HepG2 (cell line): ENCODE data around the gene KCNK10. TPM values are rescaled to one million over a fixed set of nuclear protein-coding genes. Genes with fewer than 3 reads are reported as not detected.

ENCODE experiments used
- HNF4A ChIP-seq: sonication (generic); formaldehyde crosslinking; IDR thresholded peaks from 2 replicates; pipeline ENCODE4 v1.4.0; 2020; ENCODE audit warnings: missing genetic modification reagents
- HNF4G ChIP-seq, 2 experiments: sonication (generic) in 1 of 2; formaldehyde crosslinking in 1 of 2; IDR thresholded peaks; 2 replicates each; pipeline versions ENCODE4 v1.4.0 to v1.6.1; 2011 to 2020; ENCODE audit warnings: borderline replicate concordance in 2 of 2, low read depth in 2 of 2, mild to moderate bottlenecking in 2 of 2, low read length in 1 of 2, missing genetic modification reagents in 1 of 2, moderate library complexity in 1 of 2
- JDP2 ChIP-seq: sonication (generic); formaldehyde crosslinking; IDR thresholded peaks from 2 replicates; pipeline ENCODE4 v1.8.1; 2022; ENCODE audit warnings: missing genetic modification reagents, borderline replicate concordance
- NFIC ChIP-seq: IDR thresholded peaks from 2 replicates; pipeline ENCODE4 v1.6.1; 2012; ENCODE audit warnings: mild to moderate bottlenecking, low read length, inconsistent platforms
- SIX4 ChIP-seq: sonication (generic); formaldehyde crosslinking; IDR thresholded peaks from 2 replicates; pipeline ENCODE4 v1.4.0; 2020; ENCODE audit warnings: missing genetic modification reagents
- TBL1XR1 ChIP-seq: fragments of 150-350 bp; IDR thresholded peaks from 2 replicates; pipeline ENCODE4 v1.6.1; 2014; ENCODE audit warnings: borderline replicate concordance, low read length; ENCODE audit not compliant: partially characterized antibody
- YEATS2 ChIP-seq: sonication (generic); formaldehyde crosslinking; IDR thresholded peaks from 2 replicates; pipeline ENCODE4 v1.4.0; 2020; ENCODE audit warnings: missing genetic modification reagents, borderline replicate concordance
- ZFP41 ChIP-seq: sonication (generic); formaldehyde crosslinking; IDR thresholded peaks from 2 replicates; pipeline ENCODE4 v1.4.0; 2020; ENCODE audit warnings: mild to moderate bottlenecking, missing genetic modification reagents, borderline replicate concordance
- ZFYVE20 ChIP-seq: sonication (generic); formaldehyde crosslinking; IDR thresholded peaks from 2 replicates; pipeline ENCODE4 v1.8.0; 2023; ENCODE audit warnings: low read depth, mild to moderate bottlenecking, moderate library complexity, missing genetic modification reagents, borderline replicate concordance
- ZNF431 ChIP-seq: sonication (generic); formaldehyde crosslinking; IDR thresholded peaks from 2 replicates; pipeline ENCODE4 v1.9.0; 2022; ENCODE audit warnings: missing genetic modification reagents, low read depth, mild to moderate bottlenecking, borderline replicate concordance
- ZSCAN25 ChIP-seq: sonication (generic); formaldehyde crosslinking; IDR thresholded peaks from 2 replicates; pipeline ENCODE4 v1.8.0; 2022; ENCODE audit warnings: mild to moderate bottlenecking, missing genetic modification reagents
- polyA plus RNA-seq, 8 experiments: library from polyadenylated mRNA; depleted of rRNA in 3 of 8; stranded (reverse) in 7 of 8; unstranded in 1 of 8; fragments of >200 nt; fragmentation: Illumina TruSeq in 4 of 8; extraction: Trizol in 4 of 8; gene quantifications; 2 replicates each; pipeline versions ENCODE4 v1.2.1 to v1.2.3, GENCODE V29; 2011 to 2016; ENCODE audit warnings: low read depth in 4 of 8, missing spikeins in 1 of 8, mixed read lengths in 1 of 8; ENCODE audit not compliant: insufficient read depth in 1 of 8
- total RNA-seq, 5 experiments: library from RNA; depleted of rRNA; stranded (reverse); fragments of >200 nt; fragmentation: Illumina TruSeq; extraction: Trizol; gene quantifications; 2 replicates each; pipeline ENCODE4 v1.2.3, GENCODE V29; 2016; ENCODE audit warnings: low read depth in 1 of 5
- TF ChIP-seq, protein P1 (sequence below): sonication (generic); formaldehyde crosslinking; IDR thresholded peaks from 2 replicates; pipeline ENCODE4 v1.5.0; 2020; ENCODE audit warnings: mild to moderate bottlenecking, missing genetic modification reagents, borderline replicate concordance
- TF ChIP-seq, protein P2 (sequence below): sonication (generic); formaldehyde crosslinking; IDR thresholded peaks from 2 replicates; pipeline ENCODE4 v1.8.1; 2023; ENCODE audit warnings: mild to moderate bottlenecking, missing genetic modification reagents, borderline replicate concordance
- TF ChIP-seq, protein P3 (sequence below): IDR thresholded peaks from 2 replicates; pipeline ENCODE4 v1.6.1; 2012; ENCODE audit warnings: low read depth, low read length, improper control_type of control experiment
- TF ChIP-seq, protein P4 (sequence below): sonication (generic); formaldehyde crosslinking; IDR thresholded peaks from 2 replicates; pipeline ENCODE4 v1.4.0; 2020; ENCODE audit warnings: missing genetic modification reagents
- TF ChIP-seq, protein P5 (sequence below): sonication (generic); formaldehyde crosslinking; IDR thresholded peaks from 2 replicates; pipeline ENCODE4 v1.4.0; 2020; ENCODE audit warnings: missing genetic modification reagents; ENCODE audit errors: not compliant biosample characterization

KCNK10 gene
- total and polyA plus RNA-seq, 2 of the 13 experiments (the other 11 are each of a cell fraction or from before 2014, with no cell fraction given), result not detected

DNA sequence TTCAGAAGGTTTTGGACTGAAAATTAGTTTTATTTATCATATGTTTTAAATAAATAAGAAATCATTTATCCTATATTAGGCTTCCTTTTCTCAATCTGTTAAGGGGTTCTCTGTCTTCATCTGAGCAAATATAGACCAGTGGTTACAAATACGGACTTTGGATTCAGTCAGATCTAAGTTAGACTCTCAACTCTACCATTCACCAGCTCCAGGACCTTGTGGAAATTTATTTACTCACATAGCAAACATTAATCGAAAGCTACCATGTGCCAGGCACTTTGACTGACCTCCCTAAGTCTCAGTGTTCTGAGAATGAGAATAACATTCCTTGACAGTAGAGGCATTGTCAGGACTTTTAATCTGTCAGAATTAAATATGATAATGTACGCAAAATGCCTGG lies 22.3 kb downstream of the KCNK10 start (continued):
- TF ChIP-seq, protein P1, sequence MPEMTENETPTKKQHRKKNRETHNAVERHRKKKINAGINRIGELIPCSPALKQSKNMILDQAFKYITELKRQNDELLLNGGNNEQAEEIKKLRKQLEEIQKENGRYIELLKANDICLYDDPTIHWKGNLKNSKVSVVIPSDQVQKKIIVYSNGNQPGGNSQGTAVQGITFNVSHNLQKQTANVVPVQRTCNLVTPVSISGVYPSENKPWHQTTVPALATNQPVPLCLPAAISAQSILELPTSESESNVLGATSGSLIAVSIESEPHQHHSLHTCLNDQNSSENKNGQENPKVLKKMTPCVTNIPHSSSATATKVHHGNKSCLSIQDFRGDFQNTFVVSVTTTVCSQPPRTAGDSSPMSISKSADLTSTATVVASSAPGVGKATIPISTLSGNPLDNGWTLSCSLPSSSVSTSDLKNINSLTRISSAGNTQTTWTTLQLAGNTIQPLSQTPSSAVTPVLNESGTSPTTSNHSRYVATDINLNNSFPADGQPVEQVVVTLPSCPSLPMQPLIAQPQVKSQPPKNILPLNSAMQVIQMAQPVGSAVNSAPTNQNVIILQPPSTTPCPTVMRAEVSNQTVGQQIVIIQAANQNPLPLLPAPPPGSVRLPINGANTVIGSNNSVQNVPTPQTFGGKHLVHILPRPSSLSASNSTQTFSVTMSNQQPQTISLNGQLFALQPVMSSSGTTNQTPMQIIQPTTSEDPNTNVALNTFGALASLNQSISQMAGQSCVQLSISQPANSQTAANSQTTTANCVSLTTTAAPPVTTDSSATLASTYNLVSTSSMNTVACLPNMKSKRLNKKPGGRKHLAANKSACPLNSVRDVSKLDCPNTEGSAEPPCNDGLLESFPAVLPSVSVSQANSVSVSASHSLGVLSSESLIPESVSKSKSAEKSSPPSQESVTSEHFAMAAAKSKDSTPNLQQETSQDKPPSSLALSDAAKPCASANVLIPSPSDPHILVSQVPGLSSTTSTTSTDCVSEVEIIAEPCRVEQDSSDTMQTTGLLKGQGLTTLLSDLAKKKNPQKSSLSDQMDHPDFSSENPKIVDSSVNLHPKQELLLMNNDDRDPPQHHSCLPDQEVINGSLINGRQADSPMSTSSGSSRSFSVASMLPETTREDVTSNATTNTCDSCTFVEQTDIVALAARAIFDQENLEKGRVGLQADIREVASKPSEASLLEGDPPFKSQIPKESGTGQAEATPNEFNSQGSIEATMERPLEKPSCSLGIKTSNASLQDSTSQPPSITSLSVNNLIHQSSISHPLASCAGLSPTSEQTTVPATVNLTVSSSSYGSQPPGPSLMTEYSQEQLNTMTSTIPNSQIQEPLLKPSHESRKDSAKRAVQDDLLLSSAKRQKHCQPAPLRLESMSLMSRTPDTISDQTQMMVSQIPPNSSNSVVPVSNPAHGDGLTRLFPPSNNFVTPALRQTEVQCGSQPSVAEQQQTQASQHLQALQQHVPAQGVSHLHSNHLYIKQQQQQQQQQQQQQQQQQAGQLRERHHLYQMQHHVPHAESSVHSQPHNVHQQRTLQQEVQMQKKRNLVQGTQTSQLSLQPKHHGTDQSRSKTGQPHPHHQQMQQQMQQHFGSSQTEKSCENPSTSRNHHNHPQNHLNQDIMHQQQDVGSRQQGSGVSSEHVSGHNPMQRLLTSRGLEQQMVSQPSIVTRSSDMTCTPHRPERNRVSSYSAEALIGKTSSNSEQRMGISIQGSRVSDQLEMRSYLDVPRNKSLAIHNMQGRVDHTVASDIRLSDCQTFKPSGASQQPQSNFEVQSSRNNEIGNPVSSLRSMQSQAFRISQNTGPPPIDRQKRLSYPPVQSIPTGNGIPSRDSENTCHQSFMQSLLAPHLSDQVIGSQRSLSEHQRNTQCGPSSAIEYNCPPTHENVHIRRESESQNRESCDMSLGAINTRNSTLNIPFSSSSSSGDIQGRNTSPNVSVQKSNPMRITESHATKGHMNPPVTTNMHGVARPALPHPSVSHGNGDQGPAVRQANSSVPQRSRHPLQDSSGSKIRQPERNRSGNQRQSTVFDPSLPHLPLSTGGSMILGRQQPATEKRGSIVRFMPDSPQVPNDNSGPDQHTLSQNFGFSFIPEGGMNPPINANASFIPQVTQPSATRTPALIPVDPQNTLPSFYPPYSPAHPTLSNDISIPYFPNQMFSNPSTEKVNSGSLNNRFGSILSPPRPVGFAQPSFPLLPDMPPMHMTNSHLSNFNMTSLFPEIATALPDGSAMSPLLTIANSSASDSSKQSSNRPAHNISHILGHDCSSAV (CRISPR knock-in tag), result no peak
- TF ChIP-seq, protein P2, sequence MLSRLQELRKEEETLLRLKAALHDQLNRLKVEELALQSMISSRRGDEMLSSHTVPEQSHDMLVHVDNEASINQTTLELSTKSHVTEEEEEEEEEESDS (CRISPR knock-in tag), result no peak
- TF ChIP-seq ZSCAN25 (CRISPR knock-in tag) (no peak), ZFP41 (no peak), HNF4A (peak; percentile 70), NFIC (no peak), ZNF431 (no peak), HNF4G (IDR thresholded peaks at IDR 0.05; ENCODE audit: borderline replicate concordance, low read depth, low read length) (peak; percentile 36; the same call in 1 of the 2 replicates), HNF4G (CRISPR knock-in tag; IDR thresholded peaks at IDR 0.05; ENCODE audit: borderline replicate concordance, low read depth) (no peak), YEATS2 (CRISPR knock-in tag) (no peak), TBL1XR1 (no peak), ZFYVE20 (CRISPR knock-in tag) (no peak), SIX4 (CRISPR knock-in tag) (no peak), JDP2 (no peak)
- TF ChIP-seq, protein P3, sequence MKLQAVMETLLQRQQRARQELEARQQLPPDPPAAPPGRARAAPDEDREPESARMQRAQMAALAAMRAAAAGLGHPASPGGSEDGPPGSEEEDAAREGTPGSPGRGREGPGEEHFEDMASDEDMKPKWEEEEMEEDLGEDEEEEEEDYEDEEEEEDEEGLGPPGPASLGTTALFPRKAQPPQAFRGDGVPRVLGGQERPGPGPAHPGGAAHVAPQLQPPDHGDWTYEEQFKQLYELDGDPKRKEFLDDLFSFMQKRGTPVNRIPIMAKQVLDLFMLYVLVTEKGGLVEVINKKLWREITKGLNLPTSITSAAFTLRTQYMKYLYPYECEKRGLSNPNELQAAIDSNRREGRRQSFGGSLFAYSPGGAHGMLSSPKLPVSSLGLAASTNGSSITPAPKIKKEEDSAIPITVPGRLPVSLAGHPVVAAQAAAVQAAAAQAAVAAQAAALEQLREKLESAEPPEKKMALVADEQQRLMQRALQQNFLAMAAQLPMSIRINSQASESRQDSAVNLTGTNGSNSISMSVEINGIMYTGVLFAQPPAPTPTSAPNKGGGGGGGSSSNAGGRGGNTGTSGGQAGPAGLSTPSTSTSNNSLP, result peak; percentile 38; the same call in 1 of the 2 replicates
- TF ChIP-seq, protein P4, sequence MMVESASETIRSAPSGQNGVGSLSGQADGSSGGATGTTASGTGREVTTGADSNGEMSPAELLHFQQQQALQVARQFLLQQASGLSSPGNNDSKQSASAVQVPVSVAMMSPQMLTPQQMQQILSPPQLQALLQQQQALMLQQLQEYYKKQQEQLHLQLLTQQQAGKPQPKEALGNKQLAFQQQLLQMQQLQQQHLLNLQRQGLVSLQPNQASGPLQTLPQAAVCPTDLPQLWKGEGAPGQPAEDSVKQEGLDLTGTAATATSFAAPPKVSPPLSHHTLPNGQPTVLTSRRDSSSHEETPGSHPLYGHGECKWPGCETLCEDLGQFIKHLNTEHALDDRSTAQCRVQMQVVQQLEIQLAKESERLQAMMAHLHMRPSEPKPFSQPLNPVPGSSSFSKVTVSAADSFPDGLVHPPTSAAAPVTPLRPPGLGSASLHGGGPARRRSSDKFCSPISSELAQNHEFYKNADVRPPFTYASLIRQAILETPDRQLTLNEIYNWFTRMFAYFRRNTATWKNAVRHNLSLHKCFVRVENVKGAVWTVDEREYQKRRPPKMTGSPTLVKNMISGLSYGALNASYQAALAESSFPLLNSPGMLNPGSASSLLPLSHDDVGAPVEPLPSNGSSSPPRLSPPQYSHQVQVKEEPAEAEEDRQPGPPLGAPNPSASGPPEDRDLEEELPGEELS (CRISPR knock-in tag), result no peak
- TF ChIP-seq, protein P5, sequence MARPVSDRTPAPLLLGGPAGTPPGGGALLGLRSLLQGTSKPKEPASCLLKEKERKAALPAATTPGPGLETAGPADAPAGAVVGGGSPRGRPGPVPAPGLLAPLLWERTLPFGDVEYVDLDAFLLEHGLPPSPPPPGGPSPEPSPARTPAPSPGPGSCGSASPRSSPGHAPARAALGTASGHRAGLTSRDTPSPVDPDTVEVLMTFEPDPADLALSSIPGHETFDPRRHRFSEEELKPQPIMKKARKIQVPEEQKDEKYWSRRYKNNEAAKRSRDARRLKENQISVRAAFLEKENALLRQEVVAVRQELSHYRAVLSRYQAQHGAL (CRISPR knock-in tag), result no peak
